Breast epithelium (tissue), 3 donors: ENCODE results near the gene CARTPT.

Source experiments
- POLR2A ChIP-seq: fragments of 450-650 bp; IDR thresholded peaks from one replicate; pipeline ENCODE4 v1.6.1; 2016; ENCODE audit warnings: antibody characterized with exemption, mild to moderate bottlenecking, moderate library complexity
- POLR2AphosphoS5 ChIP-seq, 3 donors: sonication (generic); formaldehyde crosslinking; IDR thresholded peaks; one replicate each; pipeline ENCODE4 v1.6.1; 2017; ENCODE audit warnings: antibody characterized with exemption in 3 of 3
- TF ChIP-seq, protein P1 (sequence below), 3 donors: fragments of 450-650 bp; IDR thresholded peaks; one replicate each; pipeline ENCODE4 v1.5.1; 2016 to 2017; ENCODE audit warnings: antibody characterized with exemption in 3 of 3, mild to moderate bottlenecking in 3 of 3, moderate library complexity in 3 of 3

DNA sequence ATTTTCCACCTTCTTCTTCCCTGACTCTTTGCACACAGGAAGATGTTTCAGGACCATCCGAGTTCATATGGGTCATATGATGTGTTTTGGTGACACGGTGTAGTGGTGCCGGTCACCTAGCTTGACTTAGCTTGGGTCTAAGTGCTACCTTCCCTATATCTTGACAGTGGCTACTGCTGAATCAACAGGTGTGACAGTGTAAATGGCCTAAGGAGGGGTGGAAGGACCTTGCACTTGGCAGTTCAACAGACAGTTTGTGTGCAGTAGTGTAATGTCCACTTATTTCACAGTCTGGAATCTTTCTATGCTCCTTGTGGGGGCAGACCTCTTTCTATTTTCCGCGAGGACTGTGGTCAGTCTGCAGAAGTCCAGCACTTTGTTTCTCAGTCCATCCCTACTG lies 43.8 kb downstream of the CARTPT start:
- TF ChIP-seq POLR2A (no peak), POLR2AphosphoS5 (IDR thresholded peaks at IDR 0.05) (no peak)
- TF ChIP-seq, protein P1, sequence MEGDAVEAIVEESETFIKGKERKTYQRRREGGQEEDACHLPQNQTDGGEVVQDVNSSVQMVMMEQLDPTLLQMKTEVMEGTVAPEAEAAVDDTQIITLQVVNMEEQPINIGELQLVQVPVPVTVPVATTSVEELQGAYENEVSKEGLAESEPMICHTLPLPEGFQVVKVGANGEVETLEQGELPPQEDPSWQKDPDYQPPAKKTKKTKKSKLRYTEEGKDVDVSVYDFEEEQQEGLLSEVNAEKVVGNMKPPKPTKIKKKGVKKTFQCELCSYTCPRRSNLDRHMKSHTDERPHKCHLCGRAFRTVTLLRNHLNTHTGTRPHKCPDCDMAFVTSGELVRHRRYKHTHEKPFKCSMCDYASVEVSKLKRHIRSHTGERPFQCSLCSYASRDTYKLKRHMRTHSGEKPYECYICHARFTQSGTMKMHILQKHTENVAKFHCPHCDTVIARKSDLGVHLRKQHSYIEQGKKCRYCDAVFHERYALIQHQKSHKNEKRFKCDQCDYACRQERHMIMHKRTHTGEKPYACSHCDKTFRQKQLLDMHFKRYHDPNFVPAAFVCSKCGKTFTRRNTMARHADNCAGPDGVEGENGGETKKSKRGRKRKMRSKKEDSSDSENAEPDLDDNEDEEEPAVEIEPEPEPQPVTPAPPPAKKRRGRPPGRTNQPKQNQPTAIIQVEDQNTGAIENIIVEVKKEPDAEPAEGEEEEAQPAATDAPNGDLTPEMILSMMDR (IDR thresholded peaks at IDR 0.05) = no peak
